Measurements from ENCODE around the gene NR2E1.

NR2E1 gene

GRCh38 chr6:108118810-108119768 is 46.7 kb upstream of the NR2E1 start:
- TF ChIP-seq CTCF (IDR thresholded peaks at IDR 0.05; ENCODE audit: low read depth, low read length) = no peak
- TF ChIP-seq MYC (IDR thresholded peaks at IDR 0.05; ENCODE audit: low read depth, low read length) = no peak
- no peak for TF ChIP-seq POLR2A (IDR thresholded peaks at IDR 0.05; ENCODE audit: extremely low read depth, insufficient read length)
- no peak for TF ChIP-seq MAX (IDR thresholded peaks at IDR 0.05; ENCODE audit: low read depth, low read length)
- peak; percentile 49 for DNase-seq (ENCODE audit: low read depth)
- H3K4me3 ChIP-seq (ENCODE audit: low read depth, low read length) = peak overlapping the region; percentile 28

- no peak for DNase-seq (ENCODE audit: low read depth)
- TF ChIP-seq MAX (IDR thresholded peaks at IDR 0.05; ENCODE audit: low read depth, low read length) (no peak), POLR2A (IDR thresholded peaks at IDR 0.05; ENCODE audit: extremely low read depth, insufficient read length) (no peak), MYC (IDR thresholded peaks at IDR 0.05; ENCODE audit: low read depth, low read length) (no peak), CTCF (IDR thresholded peaks at IDR 0.05; ENCODE audit: low read depth, low read length) (no peak)
- no peak overlapping the region for H3K4me3 ChIP-seq (ENCODE audit: low read depth, low read length)
These were observed 46.1 kb upstream of the NR2E1 start for GRCh38 chr6:108119769-108120141.

DNA sequence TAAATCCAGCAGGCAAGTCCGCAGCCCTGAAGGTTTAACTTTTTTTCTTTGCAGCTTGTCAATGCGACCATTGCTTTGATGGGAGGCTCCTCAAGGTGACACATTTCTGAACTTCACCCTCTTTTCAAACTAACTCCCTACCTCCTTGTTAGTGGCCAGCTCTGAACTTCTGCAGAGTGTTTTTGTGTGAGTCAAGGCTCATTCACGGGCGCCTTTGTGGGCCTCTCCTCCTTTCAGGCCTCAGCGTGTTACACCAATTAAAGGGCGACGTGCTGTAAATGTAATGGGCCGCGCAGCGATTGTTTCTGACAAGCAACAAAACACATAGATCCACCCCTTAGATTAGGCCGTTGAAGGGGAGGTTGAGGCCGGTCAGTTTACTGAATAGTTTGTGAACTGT is 45.5 kb upstream of the NR2E1 start:
- no peak for DNase-seq (ENCODE audit: low read depth)
- H3K4me3 ChIP-seq (ENCODE audit: low read depth, low read length) = no peak overlapping the region
- TF ChIP-seq MYC (IDR thresholded peaks at IDR 0.05; ENCODE audit: low read depth, low read length) = no peak
- TF ChIP-seq CTCF (IDR thresholded peaks at IDR 0.05; ENCODE audit: low read depth, low read length) = no peak
- TF ChIP-seq MAX (IDR thresholded peaks at IDR 0.05; ENCODE audit: low read depth, low read length) = no peak
- TF ChIP-seq POLR2A (IDR thresholded peaks at IDR 0.05; ENCODE audit: extremely low read depth, insufficient read length) = no peak

DNA sequence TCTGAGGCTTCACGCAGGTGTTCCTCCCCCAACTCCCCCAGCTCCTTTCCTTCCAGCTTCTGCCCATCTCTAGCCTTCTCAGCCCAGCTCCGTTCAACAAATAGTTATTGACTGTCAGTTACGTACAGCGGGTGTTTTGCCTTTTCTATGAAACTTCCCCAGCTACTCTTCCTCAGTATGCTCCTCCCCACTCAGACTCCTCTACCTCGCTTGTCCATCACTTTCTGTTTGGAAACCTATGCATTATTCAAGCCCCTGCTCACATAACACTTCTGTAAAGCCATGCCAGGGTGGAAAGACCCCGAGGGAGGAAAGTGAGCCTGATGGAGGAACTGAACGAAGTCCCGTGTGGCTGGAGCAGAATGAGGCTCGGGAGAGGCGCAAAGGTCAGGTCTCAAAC is 44.2 kb upstream of the NR2E1 start:
- no peak for TF ChIP-seq CTCF (IDR thresholded peaks at IDR 0.05; ENCODE audit: low read depth, low read length)
- TF ChIP-seq MYC (IDR thresholded peaks at IDR 0.05; ENCODE audit: low read depth, low read length) = no peak
- no peak for TF ChIP-seq MAX (IDR thresholded peaks at IDR 0.05; ENCODE audit: low read depth, low read length)
- no peak for TF ChIP-seq POLR2A (IDR thresholded peaks at IDR 0.05; ENCODE audit: extremely low read depth, insufficient read length)
- no peak for DNase-seq (ENCODE audit: low read depth)

GRCh38 chr6:108123481-108123929 is 42.3 kb upstream of the NR2E1 start:
- no peak for DNase-seq (ENCODE audit: low read depth)
- H3K4me3 ChIP-seq (ENCODE audit: low read depth, low read length) = no peak overlapping the region
- TF ChIP-seq CTCF (IDR thresholded peaks at IDR 0.05; ENCODE audit: low read depth, low read length) (no peak), MAX (IDR thresholded peaks at IDR 0.05; ENCODE audit: low read depth, low read length) (no peak), POLR2A (IDR thresholded peaks at IDR 0.05; ENCODE audit: extremely low read depth, insufficient read length) (no peak), MYC (IDR thresholded peaks at IDR 0.05; ENCODE audit: low read depth, low read length) (no peak)

More for the DNA sequence above, 44.2 kb upstream of the NR2E1 start:
- no peak overlapping the region for H3K4me3 ChIP-seq (ENCODE audit: low read depth, low read length)

Data from NB4 (cell line).